ENCODE measurements around the gene GPR108.

GRCh38 chr19:6712692-6713670, 24.4 kb downstream of the GPR108 start:
- TF ChIP-seq CTCF (IDR thresholded peaks at IDR 0.05): no peak
- no peak for TF ChIP-seq POLR2A (IDR thresholded peaks at IDR 0.05)
